WTC11 (cell line): ENCODE measurements around the gene FRS2.

Source experiments
- ELF4 ChIP-seq: sonication (generic); formaldehyde crosslinking; IDR thresholded peaks from 2 replicates; pipeline ENCODE4 v1.8.1; 2022; ENCODE audit warnings: low read depth, mild to moderate bottlenecking, moderate library complexity, missing genetic modification reagents
- GABPB1 ChIP-seq: sonication (generic); formaldehyde crosslinking; IDR thresholded peaks from 2 replicates; pipeline ENCODE4 v1.8.1; 2023; ENCODE audit warnings: mild to moderate bottlenecking, missing genetic modification reagents
- MYBL2 ChIP-seq: sonication (generic); formaldehyde crosslinking; IDR thresholded peaks from 2 replicates; pipeline ENCODE4 v1.8.1; 2023; ENCODE audit warnings: mild to moderate bottlenecking, moderate library complexity, missing genetic modification reagents
- TF ChIP-seq, protein P1 (sequence below): fragments of 200-600 bp; IDR thresholded peaks from 2 replicates; pipeline ENCODE4 v1.8.0; 2022; ENCODE audit warnings: antibody characterized with exemption

DNA sequence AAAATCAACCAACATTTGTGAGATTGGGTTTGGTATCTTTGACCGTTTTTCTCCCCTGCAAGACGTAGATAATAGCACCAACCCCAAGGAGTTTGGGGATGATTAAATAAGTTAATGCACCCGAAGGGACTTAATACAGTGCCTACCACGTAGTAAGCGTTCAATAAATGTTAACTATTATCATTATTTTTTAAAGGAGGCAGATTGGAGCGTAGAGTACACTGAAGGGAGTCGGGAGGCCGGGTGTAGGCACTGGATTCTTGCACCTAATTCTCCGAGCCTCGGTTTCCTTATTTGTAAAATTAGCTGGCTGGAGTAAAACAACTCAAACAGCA, 367 bp upstream of the FRS2 start:
- TF ChIP-seq ELF4 (CRISPR knock-in tag) (no peak), MYBL2 (no peak), GABPB1 (CRISPR knock-in tag) (no peak)
- TF ChIP-seq, protein P1, sequence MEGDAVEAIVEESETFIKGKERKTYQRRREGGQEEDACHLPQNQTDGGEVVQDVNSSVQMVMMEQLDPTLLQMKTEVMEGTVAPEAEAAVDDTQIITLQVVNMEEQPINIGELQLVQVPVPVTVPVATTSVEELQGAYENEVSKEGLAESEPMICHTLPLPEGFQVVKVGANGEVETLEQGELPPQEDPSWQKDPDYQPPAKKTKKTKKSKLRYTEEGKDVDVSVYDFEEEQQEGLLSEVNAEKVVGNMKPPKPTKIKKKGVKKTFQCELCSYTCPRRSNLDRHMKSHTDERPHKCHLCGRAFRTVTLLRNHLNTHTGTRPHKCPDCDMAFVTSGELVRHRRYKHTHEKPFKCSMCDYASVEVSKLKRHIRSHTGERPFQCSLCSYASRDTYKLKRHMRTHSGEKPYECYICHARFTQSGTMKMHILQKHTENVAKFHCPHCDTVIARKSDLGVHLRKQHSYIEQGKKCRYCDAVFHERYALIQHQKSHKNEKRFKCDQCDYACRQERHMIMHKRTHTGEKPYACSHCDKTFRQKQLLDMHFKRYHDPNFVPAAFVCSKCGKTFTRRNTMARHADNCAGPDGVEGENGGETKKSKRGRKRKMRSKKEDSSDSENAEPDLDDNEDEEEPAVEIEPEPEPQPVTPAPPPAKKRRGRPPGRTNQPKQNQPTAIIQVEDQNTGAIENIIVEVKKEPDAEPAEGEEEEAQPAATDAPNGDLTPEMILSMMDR, result no peak
